ENCODE results near the gene CCDC187.

DNA sequence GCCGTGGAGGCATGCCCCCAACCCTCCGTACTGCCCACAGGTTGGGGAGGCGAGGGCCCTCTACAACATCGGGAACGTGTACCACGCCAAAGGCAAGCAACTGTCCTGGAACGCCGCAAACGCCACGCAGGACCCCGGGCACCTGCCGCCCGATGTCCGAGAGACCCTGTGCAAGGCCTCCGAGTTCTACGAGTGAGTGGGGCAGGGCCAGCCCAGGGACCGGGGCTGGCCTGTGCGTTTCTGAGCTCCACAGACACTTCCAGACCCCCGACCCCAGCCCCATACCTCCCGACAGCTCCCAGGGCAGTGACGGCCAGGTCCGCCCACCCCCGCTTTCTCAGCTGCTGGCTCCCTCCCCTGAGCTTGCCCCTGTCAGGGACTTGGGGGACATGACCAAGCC is 33.0 kb upstream of the CCDC187 start:
- no peak for TF ChIP-seq POLR2A (IDR thresholded peaks at IDR 0.05)
- TF ChIP-seq, protein P1, sequence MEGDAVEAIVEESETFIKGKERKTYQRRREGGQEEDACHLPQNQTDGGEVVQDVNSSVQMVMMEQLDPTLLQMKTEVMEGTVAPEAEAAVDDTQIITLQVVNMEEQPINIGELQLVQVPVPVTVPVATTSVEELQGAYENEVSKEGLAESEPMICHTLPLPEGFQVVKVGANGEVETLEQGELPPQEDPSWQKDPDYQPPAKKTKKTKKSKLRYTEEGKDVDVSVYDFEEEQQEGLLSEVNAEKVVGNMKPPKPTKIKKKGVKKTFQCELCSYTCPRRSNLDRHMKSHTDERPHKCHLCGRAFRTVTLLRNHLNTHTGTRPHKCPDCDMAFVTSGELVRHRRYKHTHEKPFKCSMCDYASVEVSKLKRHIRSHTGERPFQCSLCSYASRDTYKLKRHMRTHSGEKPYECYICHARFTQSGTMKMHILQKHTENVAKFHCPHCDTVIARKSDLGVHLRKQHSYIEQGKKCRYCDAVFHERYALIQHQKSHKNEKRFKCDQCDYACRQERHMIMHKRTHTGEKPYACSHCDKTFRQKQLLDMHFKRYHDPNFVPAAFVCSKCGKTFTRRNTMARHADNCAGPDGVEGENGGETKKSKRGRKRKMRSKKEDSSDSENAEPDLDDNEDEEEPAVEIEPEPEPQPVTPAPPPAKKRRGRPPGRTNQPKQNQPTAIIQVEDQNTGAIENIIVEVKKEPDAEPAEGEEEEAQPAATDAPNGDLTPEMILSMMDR (IDR thresholded peaks at IDR 0.05), result no peak

Measured in upper lobe of left lung (tissue), 4 donors.